ENCODE measurements around the gene SECTM1.

DNA sequence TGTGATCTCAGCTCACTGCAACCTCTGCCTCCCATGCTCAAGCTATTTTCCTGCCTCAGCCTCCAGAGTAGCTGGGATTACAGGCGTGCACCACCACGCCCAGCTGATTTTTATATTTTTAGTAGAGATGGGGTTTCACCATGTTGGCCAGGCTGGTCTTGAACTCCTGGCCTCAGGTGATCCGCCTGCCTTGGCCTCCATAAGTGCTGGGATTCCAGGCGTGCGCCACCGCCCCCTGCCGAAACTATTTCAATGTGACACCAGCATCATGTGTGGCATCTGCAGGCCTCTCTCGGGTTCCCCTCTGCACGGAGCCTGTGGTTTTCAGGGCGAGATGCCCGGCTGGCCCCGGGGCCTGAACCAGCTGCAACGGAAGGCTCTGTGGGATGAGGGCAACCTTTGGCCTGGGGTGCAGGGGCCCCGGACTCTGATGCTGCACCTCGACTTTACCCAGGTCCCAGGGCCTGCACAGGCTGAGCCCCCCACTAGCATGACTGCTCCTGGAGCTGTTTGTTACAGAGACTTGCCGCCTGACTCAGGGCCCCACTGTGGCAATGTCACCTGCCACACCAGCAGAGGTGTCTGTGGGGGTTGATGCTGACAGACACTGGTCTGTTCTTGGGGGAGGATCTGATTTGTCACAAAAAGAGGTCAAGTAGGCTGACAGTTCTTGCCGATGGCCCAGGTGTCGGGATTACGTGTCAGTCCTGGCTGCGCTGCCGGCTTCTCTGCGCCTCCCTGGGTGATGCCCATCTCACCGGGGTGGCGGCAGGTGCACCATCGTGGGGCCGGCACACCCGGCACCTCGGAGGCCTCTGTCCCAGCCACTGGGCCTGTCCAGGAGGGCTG, 16.8 kb upstream of the SECTM1 start:
- TF ChIP-seq CTCF (IDR thresholded peaks at IDR 0.05) = peak; percentile 30; the same call in 2 of the 3 replicates
- no peak for TF ChIP-seq PBX3 (IDR thresholded peaks at IDR 0.05)
- no peak for TF ChIP-seq PHF8 (IDR thresholded peaks at IDR 0.05; ENCODE audit: borderline replicate concordance, low read depth)
- no peak for TF ChIP-seq FOSL2 (IDR thresholded peaks at IDR 0.05)
- no peak for TF ChIP-seq FOSL2 (CRISPR knock-in tag; IDR thresholded peaks at IDR 0.05)
- TF ChIP-seq HOXA7 (CRISPR knock-in tag; IDR thresholded peaks at IDR 0.05) = no peak
- no peak for TF ChIP-seq JUN (IDR thresholded peaks at IDR 0.05)
- no peak for TF ChIP-seq EP300 (IDR thresholded peaks at IDR 0.05)
- TF ChIP-seq MAFK (IDR thresholded peaks at IDR 0.05; ENCODE audit: partially characterized antibody) = no peak
- TF ChIP-seq POLR2A (IDR thresholded peaks at IDR 0.05; ENCODE audit: low read length) = no peak
- TF ChIP-seq KDM1A (IDR thresholded peaks at IDR 0.05; ENCODE audit: low read depth) = no peak
- no peak for TF ChIP-seq TP53 (CRISPR knock-in tag; IDR thresholded peaks at IDR 0.05)
- TF ChIP-seq JUNB (IDR thresholded peaks at IDR 0.05) = no peak
- TF ChIP-seq POLR2AphosphoS2 (conservative IDR thresholded peaks at IDR 0.05; ENCODE audit: low read length) = no peak
- TF ChIP-seq, protein P1, sequence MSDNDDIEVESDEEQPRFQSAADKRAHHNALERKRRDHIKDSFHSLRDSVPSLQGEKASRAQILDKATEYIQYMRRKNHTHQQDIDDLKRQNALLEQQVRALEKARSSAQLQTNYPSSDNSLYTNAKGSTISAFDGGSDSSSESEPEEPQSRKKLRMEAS (IDR thresholded peaks at IDR 0.05) = no peak
